ENCODE data around the gene SMAD6. TPM values are rescaled to one million over a fixed set of nuclear protein-coding genes. Genes with fewer than 3 reads are reported as not detected.

Gene SMAD6
- total and polyA plus RNA-seq, 12 donors, result 1.9 to 31.9 (median 7.4) TPM

- intact Hi-C loops (cut with DNase I), result no loop called here
- 62 to 77% (median 67%) methylated on average over 14 to 15 of the region's 15 CpGs for WGBS, 4 donors
- H3K4me1 ChIP-seq (replicated peaks in 1 of 2), result no peaks in the 10 kb centered on the region
These were observed 41.9 kb downstream of the SMAD6 start for GRCh38 chr15:66743703-66744536.

GRCh38 chr15:66744610-66745279, 42.7 kb downstream of the SMAD6 start:
- H3K9me3 ChIP-seq (replicated peaks in 1 of 3), result no peaks in the 10 kb centered on the region
- H3K4me3 ChIP-seq, result no peak overlapping the region
- 63 to 76% (median 69%) methylated on average over 4 of the region's 4 CpGs for WGBS, 4 donors
- DNase-seq, result no peak
- peaks cover 0 to under 1% of the 10 kb centered on the region in 2 donors for H3K4me1 ChIP-seq (replicated peaks in 1 of 2)
- intact Hi-C loops (cut with DNase I), result no loop called here
- peak overlapping the region in 4 of 5 donors; percentile 4 to 90 (median 25) for H3K27ac ChIP-seq
- TF ChIP-seq CTCF (IDR thresholded peaks at IDR 0.05) (no peak), POLR2A (IDR thresholded peaks at IDR 0.05) (no peak)
- no peaks in the 10 kb centered on the region for H3K36me3 ChIP-seq (replicated peaks in 1 of 2)
- no peaks in the 10 kb centered on the region for H3K27me3 ChIP-seq

More at GRCh38 chr15:66743703-66744536, 41.9 kb downstream of the SMAD6 start:
- Histone ChIP-seq H3K9me3 (replicated peaks in 1 of 3) (no peaks in the 10 kb centered on the region), H3K27ac (peak overlapping the region in 4 of 5 donors; percentile 4 to 90 (median 25)), H3K36me3 (replicated peaks in 1 of 2) (no peaks in the 10 kb centered on the region), H3K27me3 (no peaks in the 10 kb centered on the region), H3K4me3 (no peak overlapping the region)
- TF ChIP-seq POLR2A (IDR thresholded peaks at IDR 0.05), result no peak
- TF ChIP-seq CTCF (IDR thresholded peaks at IDR 0.05), result no peak
- DNase-seq, result peak in 2 of 7 donors; percentile 17 to 65

DNA sequence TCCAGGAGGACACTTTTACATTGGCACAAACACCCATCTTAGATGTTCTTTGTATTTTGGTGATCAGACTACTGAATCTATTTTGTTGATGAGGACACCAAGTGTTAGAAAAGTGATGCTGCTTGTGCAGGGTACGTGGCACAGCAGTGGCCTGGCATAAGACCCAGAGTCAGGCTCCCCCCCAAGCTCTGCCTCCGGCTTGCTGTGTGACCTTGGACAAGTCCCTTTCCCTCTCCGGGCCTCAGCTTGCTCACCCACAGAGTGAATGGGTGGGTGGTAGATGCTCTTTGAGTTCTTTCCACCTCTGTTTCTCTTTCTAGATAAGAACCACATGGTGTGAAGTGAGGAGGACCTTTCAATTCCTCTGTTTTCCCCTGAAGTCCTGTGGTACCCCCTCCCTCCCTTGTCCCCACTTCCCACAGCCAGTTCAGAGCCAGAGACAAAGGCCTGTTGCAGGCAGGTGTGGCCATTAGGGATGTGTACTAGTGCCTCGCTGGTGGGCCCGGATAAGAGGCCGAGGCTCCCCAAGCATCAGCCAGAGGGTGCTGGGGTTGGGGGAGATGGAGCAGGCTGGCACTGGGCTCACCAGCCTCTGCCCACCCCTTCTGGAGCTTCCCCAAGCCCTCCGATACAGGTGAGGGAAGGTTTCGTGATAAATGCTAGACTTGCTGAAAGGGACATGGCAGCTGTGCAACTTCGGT, 43.6 kb downstream of the SMAD6 start:
- intact Hi-C loops (cut with DNase I), result no loop called here
- WGBS, 4 donors, result 70 to 81% (median 73%) methylated on average over 9 of the region's 9 CpGs
- H3K9me3 ChIP-seq (replicated peaks in 1 of 3), result no peaks in the 10 kb centered on the region
- H3K36me3 ChIP-seq (replicated peaks in 1 of 2), result no peaks in the 10 kb centered on the region
- H3K4me1 ChIP-seq (replicated peaks in 1 of 2), result peaks cover 5 to 7% of the 10 kb centered on the region in 2 donors
- TF ChIP-seq POLR2A (IDR thresholded peaks at IDR 0.05), result no peak
- no peak for TF ChIP-seq CTCF (IDR thresholded peaks at IDR 0.05)
- H3K27ac ChIP-seq, result peak overlapping the region in 1 of 5 donors; percentile 90
- no peak overlapping the region for H3K4me3 ChIP-seq
- no peaks in the 10 kb centered on the region for H3K27me3 ChIP-seq
- no peak for DNase-seq

- Histone ChIP-seq H3K9me3 (replicated peaks in 1 of 3) (no peaks in the 10 kb centered on the region), H3K27ac (peak overlapping the region in 1 of 5 donors; percentile 90), H3K4me1 (replicated peaks in 1 of 2) (peaks cover 6 to 7% of the 10 kb centered on the region in 2 donors), H3K4me3 (no peak overlapping the region), H3K36me3 (replicated peaks in 1 of 2) (no peaks in the 10 kb centered on the region), H3K27me3 (no peaks in the 10 kb centered on the region)
- DNase-seq, result no peak
- WGBS, 4 donors, result 47 to 70% (median 57%) methylated on average over 3 to 5 of the region's 5 CpGs
- intact Hi-C loops (cut with DNase I), result no loop called here
- TF ChIP-seq POLR2A (IDR thresholded peaks at IDR 0.05), result no peak
- TF ChIP-seq CTCF (IDR thresholded peaks at IDR 0.05), result no peak
These were observed 44.2 kb downstream of the SMAD6 start for GRCh38 chr15:66746231-66746605.
